ENCODE measurements around the gene RTN4IP1. TPM values are rescaled to one million over a fixed set of nuclear protein-coding genes. Genes with fewer than 3 reads are reported as not detected.

Gene RTN4IP1
- total and polyA plus RNA-seq, 2 of the 13 experiments (the other 11 are each of a cell fraction or from before 2014, with no cell fraction given), result 5.5 to 17.2 TPM

DNA sequence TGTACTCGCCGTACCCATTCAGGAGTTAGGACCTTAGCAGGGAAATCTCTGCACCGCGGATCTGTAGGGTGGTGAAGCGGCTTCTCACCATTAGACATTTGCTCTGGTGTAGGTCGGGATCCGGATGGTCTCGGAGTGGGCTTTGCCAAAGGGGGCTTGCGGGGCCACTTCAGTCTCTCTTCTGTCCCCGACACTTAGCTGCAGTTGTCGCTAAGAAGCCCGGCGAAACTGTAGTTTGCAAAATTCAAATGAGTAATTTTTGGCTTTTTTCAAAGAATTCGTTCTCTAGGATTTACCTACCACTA is 513 bp upstream of the RTN4IP1 start (continued):
- TF ChIP-seq, protein P1, sequence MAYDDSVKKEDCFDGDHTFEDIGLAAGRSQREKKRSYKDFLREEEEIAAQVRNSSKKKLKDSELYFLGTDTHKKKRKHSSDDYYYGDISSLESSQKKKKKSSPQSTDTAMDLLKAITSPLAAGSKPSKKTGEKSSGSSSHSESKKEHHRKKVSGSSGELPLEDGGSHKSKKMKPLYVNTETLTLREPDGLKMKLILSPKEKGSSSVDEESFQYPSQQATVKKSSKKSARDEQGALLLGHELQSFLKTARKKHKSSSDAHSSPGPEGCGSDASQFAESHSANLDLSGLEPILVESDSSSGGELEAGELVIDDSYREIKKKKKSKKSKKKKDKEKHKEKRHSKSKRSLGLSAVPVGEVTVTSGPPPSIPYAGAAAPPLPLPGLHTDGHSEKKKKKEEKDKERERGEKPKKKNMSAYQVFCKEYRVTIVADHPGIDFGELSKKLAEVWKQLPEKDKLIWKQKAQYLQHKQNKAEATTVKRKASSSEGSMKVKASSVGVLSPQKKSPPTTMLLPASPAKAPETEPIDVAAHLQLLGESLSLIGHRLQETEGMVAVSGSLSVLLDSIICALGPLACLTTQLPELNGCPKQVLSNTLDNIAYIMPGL (CRISPR knock-in tag; IDR thresholded peaks at IDR 0.05; ENCODE audit: borderline replicate concordance in 1 of 2, low read depth in 1 of 2), result 0 out of 4 replicates have a peak, but pooled peaks of 1 of the 2 experiments have one; percentile 19
- TF ChIP-seq, protein P2, sequence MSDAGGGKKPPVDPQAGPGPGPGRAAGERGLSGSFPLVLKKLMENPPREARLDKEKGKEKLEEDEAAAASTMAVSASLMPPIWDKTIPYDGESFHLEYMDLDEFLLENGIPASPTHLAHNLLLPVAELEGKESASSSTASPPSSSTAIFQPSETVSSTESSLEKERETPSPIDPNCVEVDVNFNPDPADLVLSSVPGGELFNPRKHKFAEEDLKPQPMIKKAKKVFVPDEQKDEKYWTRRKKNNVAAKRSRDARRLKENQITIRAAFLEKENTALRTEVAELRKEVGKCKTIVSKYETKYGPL (CRISPR knock-in tag; IDR thresholded peaks at IDR 0.05), result 0 out of 2 replicates have a peak, but pooled peaks have one; percentile 9
- TF ChIP-seq NFE2L1 (CRISPR knock-in tag; IDR thresholded peaks at IDR 0.05; ENCODE audit: borderline replicate concordance) (no peak), ZNF446 (CRISPR knock-in tag; IDR thresholded peaks at IDR 0.05) (peak; percentile 82), PHF8 (CRISPR knock-in tag; IDR thresholded peaks at IDR 0.05) (peak; percentile 14; the same call in 1 of the 2 replicates), ZNF17 (CRISPR knock-in tag; IDR thresholded peaks at IDR 0.05) (no peak), U2AF2 (IDR thresholded peaks at IDR 0.05; ENCODE audit: low read depth, low read length) (no peak), NFE2 (CRISPR knock-in tag; IDR thresholded peaks at IDR 0.05) (no peak), ZSCAN29 (CRISPR knock-in tag; conservative IDR thresholded peaks at IDR 0.05) (no peak), SOX6 (IDR thresholded peaks at IDR 0.05) (no peak), SOX6 (CRISPR knock-in tag; IDR thresholded peaks at IDR 0.05) (no peak), NR2F6 (IDR thresholded peaks at IDR 0.05) (no peak), NR2F6 (CRISPR knock-in tag; IDR thresholded peaks at IDR 0.05) (no peak), ZNF776 (CRISPR knock-in tag; IDR thresholded peaks at IDR 0.05) (no peak), ZNF30 (CRISPR knock-in tag; IDR thresholded peaks at IDR 0.05) (no peak), ZIK1 (CRISPR knock-in tag; IDR thresholded peaks at IDR 0.05; ENCODE audit: borderline replicate concordance, low read depth) (no peak), NFKBIZ (CRISPR knock-in tag; IDR thresholded peaks at IDR 0.05) (no peak), ZNF383 (CRISPR knock-in tag; IDR thresholded peaks at IDR 0.05; ENCODE audit: borderline replicate concordance) (no peak), ZNF329 (CRISPR knock-in tag; IDR thresholded peaks at IDR 0.05; ENCODE audit: low read depth) (no peak), MIER3 (CRISPR knock-in tag; IDR thresholded peaks at IDR 0.05; ENCODE audit: borderline replicate concordance) (no peak), ATRX (CRISPR knock-in tag; IDR thresholded peaks at IDR 0.05; ENCODE audit: borderline replicate concordance) (no peak), KDM3A (CRISPR knock-in tag; IDR thresholded peaks at IDR 0.05; ENCODE audit: low read depth) (0 out of 2 replicates have a peak, but pooled peaks have one; percentile 0), KAT7 (CRISPR knock-in tag; IDR thresholded peaks at IDR 0.05; ENCODE audit: borderline replicate concordance) (no peak), ZNF33B (CRISPR knock-in tag; IDR thresholded peaks at IDR 0.05) (no peak), ZSCAN21 (CRISPR knock-in tag; IDR thresholded peaks at IDR 0.05; ENCODE audit: borderline replicate concordance) (0 out of 2 replicates have a peak, but pooled peaks have one; percentile 6)
- TF ChIP-seq, protein P3, sequence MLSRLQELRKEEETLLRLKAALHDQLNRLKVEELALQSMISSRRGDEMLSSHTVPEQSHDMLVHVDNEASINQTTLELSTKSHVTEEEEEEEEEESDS (CRISPR knock-in tag; IDR thresholded peaks at IDR 0.05; ENCODE audit: borderline replicate concordance), result no peak
- TF ChIP-seq, protein P4, sequence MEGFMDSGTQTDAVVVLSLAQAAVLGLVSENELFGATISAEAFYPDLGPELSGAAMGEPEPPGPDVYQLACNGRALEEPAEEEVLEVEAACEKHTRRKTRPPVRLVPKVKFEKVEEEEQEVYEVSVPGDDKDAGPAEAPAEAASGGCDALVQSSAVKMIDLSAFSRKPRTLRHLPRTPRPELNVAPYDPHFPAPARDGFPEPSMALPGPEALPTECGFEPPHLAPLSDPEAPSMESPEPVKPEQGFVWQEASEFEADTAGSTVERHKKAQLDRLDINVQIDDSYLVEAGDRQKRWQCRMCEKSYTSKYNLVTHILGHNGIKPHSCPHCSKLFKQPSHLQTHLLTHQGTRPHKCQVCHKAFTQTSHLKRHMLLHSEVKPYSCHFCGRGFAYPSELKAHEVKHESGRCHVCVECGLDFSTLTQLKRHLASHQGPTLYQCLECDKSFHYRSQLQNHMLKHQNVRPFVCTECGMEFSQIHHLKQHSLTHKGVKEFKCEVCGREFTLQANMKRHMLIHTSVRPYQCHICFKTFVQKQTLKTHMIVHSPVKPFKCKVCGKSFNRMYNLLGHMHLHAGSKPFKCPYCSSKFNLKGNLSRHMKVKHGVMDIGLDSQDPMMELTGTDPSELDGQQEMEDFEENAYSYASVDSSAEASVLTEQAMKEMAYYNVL (CRISPR knock-in tag; IDR thresholded peaks at IDR 0.05; ENCODE audit: borderline replicate concordance), result no peak
- TF ChIP-seq, protein P5, sequence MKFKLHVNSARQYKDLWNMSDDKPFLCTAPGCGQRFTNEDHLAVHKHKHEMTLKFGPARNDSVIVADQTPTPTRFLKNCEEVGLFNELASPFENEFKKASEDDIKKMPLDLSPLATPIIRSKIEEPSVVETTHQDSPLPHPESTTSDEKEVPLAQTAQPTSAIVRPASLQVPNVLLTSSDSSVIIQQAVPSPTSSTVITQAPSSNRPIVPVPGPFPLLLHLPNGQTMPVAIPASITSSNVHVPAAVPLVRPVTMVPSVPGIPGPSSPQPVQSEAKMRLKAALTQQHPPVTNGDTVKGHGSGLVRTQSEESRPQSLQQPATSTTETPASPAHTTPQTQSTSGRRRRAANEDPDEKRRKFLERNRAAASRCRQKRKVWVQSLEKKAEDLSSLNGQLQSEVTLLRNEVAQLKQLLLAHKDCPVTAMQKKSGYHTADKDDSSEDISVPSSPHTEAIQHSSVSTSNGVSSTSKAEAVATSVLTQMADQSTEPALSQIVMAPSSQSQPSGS (CRISPR knock-in tag; IDR thresholded peaks at IDR 0.05), result no peak

Measured in HepG2 (cell line).